H9 (cell line): ENCODE measurements around the gene ERVMER34-1. TPM values are rescaled to one million over a fixed set of nuclear protein-coding genes. Genes with fewer than 3 reads are reported as not detected.

Source experiments
- DNase-seq: peaks from one replicate; pipeline ENCODE4 v3.0.0-alpha.2; 2017
- H2AFZ ChIP-seq: one replicate; pipeline ENCODE4 v1.6.1; 2013; ENCODE audit warnings: mild to moderate bottlenecking, low read length, control low read depth, moderate library complexity
- H2AK5ac ChIP-seq: 2 replicates; pipeline ENCODE4 v1.6.1; 2013; ENCODE audit warnings: low read length, control low read depth, mixed read lengths; ENCODE audit not compliant: insufficient read length
- H2BK120ac ChIP-seq: one replicate; pipeline ENCODE4 v1.6.1; 2013; ENCODE audit warnings: low read depth, mild to moderate bottlenecking, low read length, control low read depth, inconsistent platforms; ENCODE audit not compliant: poor library complexity, severe bottlenecking
- H2BK12ac ChIP-seq: 2 replicates; pipeline ENCODE4 v1.6.1; 2013; ENCODE audit warnings: low read length, control low read depth, mixed read lengths, low read depth; ENCODE audit not compliant: insufficient read length
- H2BK15ac ChIP-seq: 2 replicates; pipeline ENCODE4 v1.6.1; 2013; ENCODE audit warnings: low read depth, low read length, control low read depth
- H2BK20ac ChIP-seq: one replicate; pipeline ENCODE4 v1.6.1; 2013; ENCODE audit warnings: low read depth, mild to moderate bottlenecking, low read length, control low read depth, inconsistent platforms; ENCODE audit not compliant: poor library complexity, severe bottlenecking
- H2BK5ac ChIP-seq: 2 replicates; pipeline ENCODE4 v1.6.1; 2013; ENCODE audit warnings: low read length, control low read depth, mixed read lengths; ENCODE audit not compliant: insufficient read length
- H3K14ac ChIP-seq: 2 replicates; pipeline ENCODE4 v1.6.1; 2013; ENCODE audit warnings: low read length, control low read depth; ENCODE audit not compliant: insufficient read depth
- H3K18ac ChIP-seq: 2 replicates; pipeline ENCODE4 v1.6.1; 2013; ENCODE audit warnings: low read depth, mild to moderate bottlenecking, mixed read lengths, low read length, control low read depth; ENCODE audit not compliant: insufficient read length
- H3K23ac ChIP-seq: 2 replicates; pipeline ENCODE4 v1.6.1; 2013; ENCODE audit warnings: low read length, control low read depth, mixed read lengths, low read depth; ENCODE audit not compliant: insufficient read length
- H3K23me2 ChIP-seq: 2 replicates; pipeline ENCODE4 v1.6.1; 2013; ENCODE audit warnings: low read depth, mild to moderate bottlenecking, mixed read lengths, low read length, control low read depth; ENCODE audit not compliant: insufficient read length, poor library complexity, severe bottlenecking
- H3K27ac ChIP-seq: 2 replicates; pipeline ENCODE4 v1.5.1; 2013; ENCODE audit warnings: low read length, control low read depth, mixed read lengths, low read depth; ENCODE audit not compliant: insufficient read length
- H3K27me3 ChIP-seq: 2 replicates; pipeline ENCODE4 v1.6.1; 2013; ENCODE audit warnings: low read length, control low read depth, inconsistent platforms; ENCODE audit not compliant: insufficient read depth
- H3K4ac ChIP-seq: 2 replicates; pipeline ENCODE4 v1.6.1; 2013; ENCODE audit warnings: low read depth, mild to moderate bottlenecking, control low read depth, inconsistent platforms, low read length, moderate library complexity
- H3K4me1 ChIP-seq: 2 replicates; pipeline ENCODE4 v1.6.1; 2013; ENCODE audit warnings: low read length, control low read depth, inconsistent platforms; ENCODE audit not compliant: insufficient read depth
- H3K4me2 ChIP-seq: 2 replicates; pipeline ENCODE4 v1.6.1; 2013; ENCODE audit warnings: low read length, control low read depth, mixed read lengths; ENCODE audit not compliant: insufficient read length, insufficient read depth
- H3K56ac ChIP-seq: 2 replicates; pipeline ENCODE4 v1.6.1; 2013; ENCODE audit warnings: low read depth, mild to moderate bottlenecking, mixed read lengths, low read length, control low read depth; ENCODE audit not compliant: insufficient read length
- H3K79me1 ChIP-seq: 2 replicates; pipeline ENCODE4 v1.6.1; 2013; ENCODE audit warnings: low read depth, mild to moderate bottlenecking, moderate library complexity, low read length, control low read depth, inconsistent platforms; ENCODE audit not compliant: insufficient read depth, poor library complexity, severe bottlenecking
- H3K79me2 ChIP-seq: 2 replicates; pipeline ENCODE4 v1.6.1; 2013; ENCODE audit warnings: low read length, control low read depth, inconsistent platforms; ENCODE audit not compliant: insufficient read depth
- H3K9ac ChIP-seq: 2 replicates; pipeline ENCODE4 v1.6.1; 2013; ENCODE audit warnings: low read length, control low read depth, mixed read lengths; ENCODE audit not compliant: insufficient read length; ENCODE audit errors: extremely low read depth
- H3K9me3 ChIP-seq: one replicate; pipeline ENCODE4 v1.6.1; 2013; ENCODE audit warnings: low read depth, low read length, inconsistent platforms; ENCODE audit not compliant: control insufficient read depth
- H3T11ph ChIP-seq: one replicate; pipeline ENCODE4 v1.6.1; 2013; ENCODE audit warnings: mild to moderate bottlenecking, low read length, control low read depth, inconsistent platforms
- H4K20me1 ChIP-seq: one replicate; pipeline ENCODE4 v1.6.1; 2013; ENCODE audit not compliant: control insufficient read depth, insufficient read length, insufficient read depth
- H4K5ac ChIP-seq: 2 replicates; pipeline ENCODE4 v1.6.1; 2013; ENCODE audit warnings: low read depth, mild to moderate bottlenecking, mixed read lengths, low read length, control low read depth; ENCODE audit not compliant: insufficient read length
- H4K8ac ChIP-seq: replicated peaks from 2 replicates; pipeline ENCODE4 v1.6.1; 2013; ENCODE audit warnings: low read length, control low read depth, mixed read lengths, low read depth; ENCODE audit not compliant: insufficient read length
- H4K91ac ChIP-seq: 2 replicates; pipeline ENCODE4 v1.6.1; 2013; ENCODE audit warnings: low read depth, mild to moderate bottlenecking, moderate library complexity, mixed read lengths, low read length, control low read depth; ENCODE audit not compliant: insufficient read length
- H3K27ac Mint-ChIP-seq, 3 experiments: 2 replicates in 2 of 3; 3 replicates in 1 of 3; pipeline ENCODE4 v1.8.0; 2020 to 2021; ENCODE audit warnings: mixed read lengths in 3 of 3, mild to moderate bottlenecking in 1 of 3, moderate library complexity in 1 of 3
- H3K27me3 Mint-ChIP-seq: 2 replicates; pipeline ENCODE4 v1.8.0; 2021; ENCODE audit warnings: low read depth, mild to moderate bottlenecking, moderate library complexity, mixed read lengths
- H3K36me3 Mint-ChIP-seq, 3 experiments: 2 replicates in 2 of 3; 3 replicates in 1 of 3; pipeline ENCODE4 v1.8.0; 2020 to 2021; ENCODE audit warnings: low read depth in 3 of 3, mixed read lengths in 3 of 3; ENCODE audit not compliant: insufficient read depth in 1 of 3
- H3K4me1 Mint-ChIP-seq, 2 experiments: 2 replicates each; pipeline ENCODE4 v1.8.0; 2020; ENCODE audit warnings: mixed read lengths in 2 of 2
- H3K4me3 Mint-ChIP-seq, 2 experiments: 2 replicates in 1 of 2; 3 replicates in 1 of 2; pipeline ENCODE4 v1.8.0; 2020 to 2021; ENCODE audit warnings: mild to moderate bottlenecking in 2 of 2, mixed read lengths in 2 of 2, moderate library complexity in 1 of 2
- H3K9me3 Mint-ChIP-seq, 2 experiments: 2 replicates in 1 of 2; 3 replicates in 1 of 2; pipeline ENCODE4 v1.8.0; 2020; ENCODE audit warnings: mild to moderate bottlenecking in 2 of 2, mixed read lengths in 2 of 2, moderate library complexity in 1 of 2
- CTCF ChIP-seq: fragments of 200-600 bp; sonication (generic); conservative IDR thresholded peaks from 3 replicates; pipeline ENCODE4 v1.8.0; 2021; ENCODE audit warnings: antibody characterized with exemption, mild to moderate bottlenecking
- WGBS: extraction: QIAGEN DNeasy Blood & Tissue Kit; methylation state at CpG from one replicate; pipeline ENCODE4 v1.1.7; 2013; ENCODE audit warnings: missing lambda C conversion rate, low lambda C conversion rate, mixed read lengths; ENCODE audit not compliant: insufficient read length; ENCODE audit errors: extremely low coverage; 5-methylcytosine and 5-hydroxymethylcytosine counted together
- total RNA-seq: library from RNA; stranded (reverse); gene quantifications from 2 replicates; pipeline ENCODE4 v1.2.1, GENCODE V29; 2021

The ERVMER34-1 gene
- total RNA-seq, 1 experiment from 2014 or later: 14.4 TPM

- Histone ChIP-seq H2BK120ac (no peak overlapping the region), H4K5ac (no peak overlapping the region), H3K18ac (no peak overlapping the region), H4K20me1 (no peaks in the 10 kb centered on the region), H3K23me2 (no peaks in the 10 kb centered on the region), H3K56ac (no peak overlapping the region), H3K9me3 (no peaks in the 10 kb centered on the region), H2BK15ac (no peak overlapping the region), H3K4me1 (no peaks in the 10 kb centered on the region), H2AFZ (no peak overlapping the region), H3K27me3 (no peaks in the 10 kb centered on the region), H3K4ac (no peak overlapping the region), H3K14ac (no peak overlapping the region), H3K4me2 (no peak overlapping the region), H4K8ac (no peak overlapping the region), H2BK12ac (no peak overlapping the region), H2AK5ac (no peak overlapping the region), H2BK20ac (no peak overlapping the region), H3K79me2 (no peaks in the 10 kb centered on the region), H3K79me1 (no peaks in the 10 kb centered on the region), H3K27ac (no peak overlapping the region), H4K91ac (no peak overlapping the region), H3T11ph (no peak overlapping the region), H2BK5ac (no peak overlapping the region), H3K9ac (no peak overlapping the region), H3K23ac (no peak overlapping the region)
- Mint-ChIP-seq H3K4me3 (no peak overlapping the region), H3K27ac (no peak overlapping the region), H3K4me1 (no peaks in the 10 kb centered on the region), H3K27me3 (no peaks in the 10 kb centered on the region), H3K9me3 (peaks cover 4% of the 10 kb centered on the region in 2 experiments; a peak in 3 of 5 replicates), H3K36me3 (peaks cover 2 to 6% (median 2%) of the 10 kb centered on the region in 3 experiments; a peak in 2 of 7 replicates)
- no CpG with 5 or more reads among the region's 4 CpGs for WGBS
- DNase-seq: no peak
- TF ChIP-seq CTCF: no peak
Measured at GRCh38 chr4:52783069-52783468, 31.8 kb upstream of the ERVMER34-1 start.
